ENCODE results near the gene BCKDHA. TPM values are rescaled to one million over a fixed set of nuclear protein-coding genes. Genes with fewer than 3 reads are reported as not detected.
A peak's percentile ranks its signal among the peaks of the same experiment; 100 is the strongest.

The BCKDHA gene
- total RNA-seq, 4 donors from 2014 or later = 55.1 to 87.2 (median 58.6) TPM

DNA sequence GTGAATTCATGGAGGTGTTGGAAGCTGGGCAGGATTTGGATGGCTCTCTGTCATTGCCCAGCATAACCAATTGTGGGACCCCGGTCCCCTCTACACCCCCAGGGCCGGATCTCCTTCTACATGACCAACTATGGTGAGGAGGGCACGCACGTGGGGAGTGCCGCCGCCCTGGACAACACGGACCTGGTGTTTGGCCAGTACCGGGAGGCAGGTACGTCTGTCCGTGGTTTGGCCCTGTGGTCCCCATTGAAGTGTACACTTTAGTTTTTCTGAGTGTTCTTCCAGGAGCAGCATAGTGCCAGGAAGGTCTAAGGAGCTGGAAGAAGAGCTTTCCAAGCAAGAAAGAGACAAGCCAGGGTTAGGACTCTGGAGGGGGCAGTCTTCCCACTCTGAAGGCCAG is 16.3 kb downstream of the BCKDHA start:
- 83 to 100% methylated on average over 1 to 6 of the region's 10 CpGs for WGBS, 2 donors
- no peak overlapping the region for H3K27ac ChIP-seq
- no peak for TF ChIP-seq POLR2A (IDR thresholded peaks at IDR 0.05)
- TF ChIP-seq, protein P1, sequence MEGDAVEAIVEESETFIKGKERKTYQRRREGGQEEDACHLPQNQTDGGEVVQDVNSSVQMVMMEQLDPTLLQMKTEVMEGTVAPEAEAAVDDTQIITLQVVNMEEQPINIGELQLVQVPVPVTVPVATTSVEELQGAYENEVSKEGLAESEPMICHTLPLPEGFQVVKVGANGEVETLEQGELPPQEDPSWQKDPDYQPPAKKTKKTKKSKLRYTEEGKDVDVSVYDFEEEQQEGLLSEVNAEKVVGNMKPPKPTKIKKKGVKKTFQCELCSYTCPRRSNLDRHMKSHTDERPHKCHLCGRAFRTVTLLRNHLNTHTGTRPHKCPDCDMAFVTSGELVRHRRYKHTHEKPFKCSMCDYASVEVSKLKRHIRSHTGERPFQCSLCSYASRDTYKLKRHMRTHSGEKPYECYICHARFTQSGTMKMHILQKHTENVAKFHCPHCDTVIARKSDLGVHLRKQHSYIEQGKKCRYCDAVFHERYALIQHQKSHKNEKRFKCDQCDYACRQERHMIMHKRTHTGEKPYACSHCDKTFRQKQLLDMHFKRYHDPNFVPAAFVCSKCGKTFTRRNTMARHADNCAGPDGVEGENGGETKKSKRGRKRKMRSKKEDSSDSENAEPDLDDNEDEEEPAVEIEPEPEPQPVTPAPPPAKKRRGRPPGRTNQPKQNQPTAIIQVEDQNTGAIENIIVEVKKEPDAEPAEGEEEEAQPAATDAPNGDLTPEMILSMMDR (IDR thresholded peaks at IDR 0.05) = no peak
- intact Hi-C loops (cut with DNase I) = no loop called here
- H3K27me3 ChIP-seq = no peaks in the 10 kb centered on the region
- peaks cover 19 to 47% (median 19%) of the 10 kb centered on the region in 3 donors for H3K4me1 ChIP-seq
- no peak overlapping the region for H3K4me3 ChIP-seq
- peaks cover 12 to 88% (median 27%) of the 10 kb centered on the region in 3 donors for H3K36me3 ChIP-seq
- H3K9me3 ChIP-seq = no peaks in the 10 kb centered on the region
- DNase-seq = no peak

GRCh38 chr19:41414461-41414860 is 16.8 kb downstream of the BCKDHA start:
- intact Hi-C loops (cut with DNase I) = no loop called here
- TF ChIP-seq POLR2A (IDR thresholded peaks at IDR 0.05) = no peak
- TF ChIP-seq, protein P1 (IDR thresholded peaks at IDR 0.05) = no peak
- WGBS, 2 donors = 90 to 93% methylated on average over 8 to 9 of the region's 9 CpGs
- Histone ChIP-seq H3K4me3 (no peak overlapping the region), H3K27me3 (no peaks in the 10 kb centered on the region), H3K4me1 (peaks cover 14 to 42% (median 19%) of the 10 kb centered on the region in 3 donors), H3K9me3 (no peaks in the 10 kb centered on the region), H3K36me3 (peaks cover 17 to 93% (median 32%) of the 10 kb centered on the region in 3 donors), H3K27ac (peak overlapping the region in 1 of 4 donors; percentile 74)
- no peak for DNase-seq

DNA sequence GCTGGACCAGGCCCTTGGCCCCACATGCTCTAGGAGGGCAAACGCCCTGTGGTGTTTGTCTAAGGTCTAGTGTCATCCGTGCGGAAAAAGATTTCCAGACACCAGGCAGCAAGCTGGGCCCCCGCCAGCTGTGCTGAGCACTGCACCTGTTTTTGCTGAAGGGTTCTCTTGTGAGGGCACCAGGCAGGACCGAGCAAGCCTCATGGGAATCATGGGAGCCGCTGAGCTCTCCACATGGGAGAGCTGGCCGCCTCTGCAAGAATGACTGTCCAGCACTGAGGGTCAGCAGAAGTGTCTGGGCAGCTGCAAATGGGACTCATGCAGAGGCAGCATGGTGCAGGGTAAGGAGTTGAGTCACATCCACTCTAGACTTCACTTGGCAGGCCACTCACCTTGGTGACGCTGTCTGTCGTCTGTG is 17.5 kb downstream of the BCKDHA start:
- TF ChIP-seq POLR2A (IDR thresholded peaks at IDR 0.05) = no peak
- TF ChIP-seq, protein P1 (IDR thresholded peaks at IDR 0.05) = no peak
- Histone ChIP-seq H3K4me3 (no peak overlapping the region), H3K9me3 (no peaks in the 10 kb centered on the region), H3K4me1 (peaks cover 9 to 35% (median 17%) of the 10 kb centered on the region in 3 donors), H3K27ac (peak overlapping the region in 2 of 4 donors; percentile 1 to 74), H3K27me3 (no peaks in the 10 kb centered on the region), H3K36me3 (peaks cover 21 to 100% (median 39%) of the 10 kb centered on the region in 3 donors)
- WGBS, 2 donors = 78 to 92% methylated on average over 2 to 6 of the region's 9 CpGs
- no peak for DNase-seq
- intact Hi-C loops (cut with DNase I) = no loop called here

- H3K9me3 ChIP-seq = no peaks in the 10 kb centered on the region
- no peak overlapping the region for H3K4me3 ChIP-seq
- 90% methylated on average over 9 of the region's 12 CpGs; no CpG with 5 or more reads in 1 of the 2 donors for WGBS, 2 donors
- peak overlapping the region; percentile 1 to 74 (median 30) for H3K27ac ChIP-seq
- peaks cover 19 to 100% (median 48%) of the 10 kb centered on the region in 3 donors for H3K36me3 ChIP-seq
- H3K27me3 ChIP-seq = no peaks in the 10 kb centered on the region
- TF ChIP-seq, protein P1 (IDR thresholded peaks at IDR 0.05) = no peak
- TF ChIP-seq POLR2A (IDR thresholded peaks at IDR 0.05) = no peak
- intact Hi-C loops (cut with DNase I) = no loop called here
- DNase-seq = no peak
- H3K4me1 ChIP-seq = peaks cover 8 to 31% (median 9%) of the 10 kb centered on the region in 3 donors
Measured at GRCh38 chr19:41416194-41416674, 18.6 kb downstream of the BCKDHA start.

DNA sequence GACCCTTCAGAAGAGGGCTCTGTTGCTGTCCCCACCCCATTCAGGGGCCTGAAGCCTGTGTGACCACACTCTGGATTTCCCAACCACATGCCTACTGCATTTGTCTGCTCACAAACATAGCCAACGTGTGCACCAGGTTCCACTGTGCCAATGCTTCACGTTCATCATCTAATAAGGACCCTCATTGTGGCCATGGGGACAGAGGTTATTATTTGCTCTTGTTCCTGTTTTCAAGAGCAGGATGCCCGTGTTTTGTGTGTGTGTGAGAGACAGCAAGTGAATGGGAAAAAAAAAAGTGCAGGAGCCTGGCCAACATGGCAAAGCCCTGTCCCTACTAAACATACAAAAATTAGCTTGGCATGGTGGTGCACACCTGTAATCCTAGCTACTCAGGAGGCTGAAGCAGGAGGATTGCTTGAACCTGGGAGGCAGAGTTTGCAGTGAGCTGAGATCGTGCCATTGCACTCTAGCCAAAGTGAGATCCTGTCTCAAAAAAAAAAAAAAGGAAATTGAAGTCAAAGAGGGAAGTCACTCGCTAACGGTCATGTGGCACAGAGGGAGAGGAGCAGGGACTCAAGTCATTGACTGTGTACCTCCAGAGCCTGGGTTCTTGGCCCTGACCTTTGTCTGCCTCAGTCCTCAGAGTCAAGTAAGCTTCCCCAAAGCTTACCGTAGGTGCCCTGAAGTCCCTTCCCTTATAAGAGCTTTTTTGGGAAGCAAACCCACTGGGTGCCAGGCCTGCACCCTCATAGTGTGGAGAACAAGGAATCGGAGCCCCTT is 22.7 kb downstream of the BCKDHA start:
- H3K27ac ChIP-seq = peak overlapping the region; percentile 11 to 39 (median 18)
- no peak for DNase-seq
- H3K9me3 ChIP-seq = no peaks in the 10 kb centered on the region
- intact Hi-C loops (cut with DNase I) = no loop called here
- H3K4me3 ChIP-seq = no peak overlapping the region
- H3K4me1 ChIP-seq = peaks cover 5 to 36% (median 11%) of the 10 kb centered on the region in 3 donors
- TF ChIP-seq, protein P1 (IDR thresholded peaks at IDR 0.05) = no peak
- H3K36me3 ChIP-seq = peaks cover 31 to 100% (median 53%) of the 10 kb centered on the region in 3 donors
- no peaks in the 10 kb centered on the region for H3K27me3 ChIP-seq
- WGBS, 2 donors = 59 to 77% methylated on average over 7 to 8 of the region's 8 CpGs

All from esophagus squamous epithelium (tissue), 5 donors.